Mononuclear cell (primary cell): ENCODE results near the gene TMEM86A. TPM values are rescaled to one million over a fixed set of nuclear protein-coding genes. Genes with fewer than 3 reads are reported as not detected.

ENCODE experiments used
- H3K27me3 ChIP-seq: 2 replicates; pipeline ENCODE4 v1.6.0; 2011; ENCODE audit warnings: low read length, control low read depth; ENCODE audit not compliant: insufficient read depth
- H3K4me1 ChIP-seq: 2 replicates; pipeline ENCODE4 v1.5.1; 2011; ENCODE audit warnings: mild to moderate bottlenecking, low read length, control low read depth; ENCODE audit not compliant: insufficient read depth
- H3K4me3 ChIP-seq: 2 replicates; pipeline ENCODE4 v1.5.1; 2011; ENCODE audit warnings: mild to moderate bottlenecking, low read length, moderate library complexity
- H3K9me3 ChIP-seq: 2 replicates; pipeline ENCODE4 v1.5.1; 2011; ENCODE audit warnings: low read depth, mild to moderate bottlenecking, control low read depth, low read length
- total RNA-seq: library from RNA; depleted of rRNA; stranded (reverse); fragments of >200 nt; gene quantifications from one replicate; pipeline ENCODE4 v1.2.3, GENCODE V29; 2012

Gene TMEM86A
- total RNA-seq, 1 donor = 4.2 TPM

- no peaks in the 10 kb centered on the region for H3K4me1 ChIP-seq
- no peaks in the 10 kb centered on the region for H3K27me3 ChIP-seq
- H3K4me3 ChIP-seq = no peak overlapping the region
- no peaks in the 10 kb centered on the region for H3K9me3 ChIP-seq
Measured at GRCh38 chr11:18749681-18750319, 51.2 kb downstream of the TMEM86A start.

- no peak overlapping the region for H3K4me3 ChIP-seq
- no peaks in the 10 kb centered on the region for H3K27me3 ChIP-seq
- H3K4me1 ChIP-seq = no peaks in the 10 kb centered on the region
- H3K9me3 ChIP-seq = no peaks in the 10 kb centered on the region
Measured at GRCh38 chr11:18750944-18751343, 52.4 kb downstream of the TMEM86A start.

GRCh38 chr11:18752502-18752901, 53.9 kb downstream of the TMEM86A start:
- H3K4me1 ChIP-seq = no peaks in the 10 kb centered on the region
- H3K4me3 ChIP-seq = no peak overlapping the region
- H3K9me3 ChIP-seq = no peaks in the 10 kb centered on the region
- no peaks in the 10 kb centered on the region for H3K27me3 ChIP-seq

GRCh38 chr11:18754308-18754707, 55.7 kb downstream of the TMEM86A start:
- H3K4me1 ChIP-seq = no peaks in the 10 kb centered on the region
- no peaks in the 10 kb centered on the region for H3K27me3 ChIP-seq

More at GRCh38 chr11:18754308-18754707, 55.7 kb downstream of the TMEM86A start:
- H3K4me3 ChIP-seq = no peak overlapping the region
- no peaks in the 10 kb centered on the region for H3K9me3 ChIP-seq

Other genes with a start within 250 kb of the TMEM86A start
- gene LDHAL6A, start 242.9 kb upstream of the TMEM86A start, total RNA-seq = 0.10 TPM
- gene TSG101, start 171.8 kb upstream of the TMEM86A start, total RNA-seq = 31.6 TPM
- 4.6 TPM for gene UEVLD, start 110.0 kb upstream of the TMEM86A start, total RNA-seq
- 0.52 TPM for gene MISFA, start 99.0 kb upstream of the TMEM86A start, total RNA-seq
- 62.2 TPM for gene SPTY2D1, start 64.4 kb upstream of the TMEM86A start, total RNA-seq
- 0.10 TPM for gene IGSF22, start 27.4 kb downstream of the TMEM86A start, total RNA-seq
- not detected for gene PTPN5, start 93.0 kb downstream of the TMEM86A start, total RNA-seq
- gene MRGPRX1, start 240.6 kb downstream of the TMEM86A start, total RNA-seq = 0.21 TPM